NOMO-1 (cell line): ENCODE results near the gene SPNS2.

Experiments
- DNase-seq, 2 experiments: peaks; one replicate each; lab custom pipeline; 2025; ENCODE audit not compliant: unreplicated experiment in 2 of 2; lab: John Stamatoyannopoulos, UW

Gene SPNS2

DNA sequence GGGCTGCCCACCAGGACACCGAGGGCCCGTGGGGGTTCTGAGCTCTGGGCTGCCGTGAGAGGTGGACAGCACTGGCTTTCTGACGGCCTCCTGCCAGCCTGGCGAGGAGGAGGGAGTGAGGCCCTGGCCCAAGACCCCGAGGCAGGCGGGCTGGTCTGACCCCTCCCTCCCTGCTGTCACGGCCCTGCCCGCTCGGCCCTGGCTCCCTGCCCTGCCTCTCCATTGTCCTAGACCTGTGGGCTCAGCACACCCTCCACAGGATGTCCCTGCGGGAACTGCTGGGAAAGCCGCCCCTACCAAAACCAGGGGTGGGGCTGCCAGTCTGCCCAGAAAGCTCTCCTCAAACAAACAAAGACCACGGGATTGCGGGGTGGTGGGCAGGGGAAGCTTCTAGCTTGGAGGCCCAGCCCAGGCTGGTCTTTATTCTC, 20.7 kb downstream of the SPNS2 start:
- DNase-seq, result no peak

GRCh38 chr17:4520060-4520893, 21.6 kb downstream of the SPNS2 start:
- no peak for DNase-seq

GRCh38 chr17:4520894-4521600, 22.4 kb downstream of the SPNS2 start:
- DNase-seq, result no peak

GRCh38 chr17:4522661-4523060, 24.0 kb downstream of the SPNS2 start:
- DNase-seq, result no peak

DNA sequence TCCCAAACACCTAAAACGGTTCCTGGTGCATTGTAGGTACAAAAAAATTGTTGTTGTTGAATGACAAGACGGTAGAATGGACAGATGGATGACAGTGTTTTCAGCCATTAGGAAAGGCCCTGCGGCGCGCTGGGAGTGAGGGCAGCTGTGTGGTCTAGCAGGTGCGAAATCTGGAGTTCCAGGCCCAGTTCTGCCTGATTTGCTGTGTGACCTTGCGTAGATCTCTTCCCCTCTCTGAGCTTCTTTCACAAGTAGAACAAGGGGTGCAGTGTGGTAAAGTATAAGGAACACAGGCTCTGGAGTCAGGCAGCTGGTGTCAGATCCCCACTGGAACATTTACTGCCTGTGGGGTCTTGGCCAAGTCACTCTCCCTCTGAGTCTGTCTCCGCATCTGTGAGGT, 25.3 kb downstream of the SPNS2 start:
- DNase-seq, result no peak

DNA sequence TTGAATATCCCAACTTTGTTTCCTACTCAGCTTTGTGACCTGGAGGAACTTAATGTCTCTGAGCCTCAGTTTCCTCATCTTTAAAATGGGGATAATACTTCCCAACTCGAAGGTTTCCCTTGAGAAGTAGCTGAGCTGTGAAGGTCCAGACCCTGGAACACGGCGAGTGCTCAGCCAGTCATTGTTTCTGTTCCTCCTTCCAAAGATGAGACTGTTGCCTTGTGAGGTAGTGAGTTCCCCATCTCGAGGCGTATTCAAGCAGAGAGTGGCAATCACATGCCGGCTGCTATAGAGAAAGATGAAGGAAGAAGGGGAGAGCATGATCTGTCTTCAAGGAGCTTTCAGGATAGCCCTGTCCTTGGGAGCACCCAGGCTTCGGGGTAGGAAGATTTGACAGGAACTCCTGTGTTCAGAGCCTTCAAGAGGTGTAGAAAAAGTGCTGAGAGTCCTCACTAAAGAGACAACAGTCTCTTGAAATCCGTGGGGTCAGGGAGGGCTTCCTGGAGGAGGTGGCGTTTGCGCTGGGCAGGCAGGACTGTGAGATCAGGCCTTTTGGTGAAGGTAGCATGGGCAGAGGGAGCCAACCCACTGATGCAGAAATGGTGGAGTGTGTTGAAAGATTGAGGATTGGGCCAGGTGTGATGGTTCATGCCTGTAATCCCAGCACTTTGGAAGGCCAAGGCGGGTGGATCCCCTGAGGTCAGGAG, 27.2 kb downstream of the SPNS2 start:
- no peak for DNase-seq

- no peak for DNase-seq
Measured at GRCh38 chr17:4527134-4527533, 28.5 kb downstream of the SPNS2 start.

- peak; percentile 18 to 29 for DNase-seq
Measured at GRCh38 chr17:4527566-4528125, 29.0 kb downstream of the SPNS2 start.

DNA sequence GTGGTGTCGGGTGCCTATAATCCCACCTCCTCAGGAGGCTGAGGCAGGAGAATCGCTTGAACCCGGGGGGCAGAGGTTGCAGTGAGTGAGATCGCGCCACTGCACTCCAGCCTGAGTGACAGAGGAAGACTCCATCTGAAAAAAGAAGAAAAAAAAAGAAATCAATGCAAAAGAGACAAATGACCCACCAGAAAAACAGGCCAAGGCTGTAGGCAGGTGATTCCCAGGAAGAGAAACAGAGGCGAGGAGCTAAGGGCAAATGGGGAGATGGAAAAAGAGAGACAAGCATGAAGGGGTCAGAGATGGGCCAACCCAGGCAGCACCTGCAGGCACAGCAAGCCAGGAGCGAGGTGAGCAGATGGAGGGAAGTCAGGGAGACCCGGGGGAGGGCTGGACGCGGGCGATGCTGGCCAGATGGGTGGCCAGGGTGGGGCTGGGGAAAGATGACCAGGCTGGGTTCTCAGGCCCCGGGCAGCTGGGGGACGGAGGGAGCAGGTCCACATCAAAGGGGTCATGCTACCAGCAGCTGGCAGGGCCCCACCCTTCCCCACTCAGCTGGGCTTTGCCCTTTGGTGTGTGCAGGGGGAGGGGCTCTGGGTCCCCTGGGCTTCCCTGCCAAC, 31.0 kb downstream of the SPNS2 start:
- no peak for DNase-seq

- DNase-seq, result no peak
Measured at GRCh38 chr17:4530799-4531730, 32.4 kb downstream of the SPNS2 start.

GRCh38 chr17:4531988-4532736, 33.5 kb downstream of the SPNS2 start:
- DNase-seq, result no peak

- DNase-seq, result no peak
Measured at GRCh38 chr17:4532860-4533522, 34.3 kb downstream of the SPNS2 start.

DNA sequence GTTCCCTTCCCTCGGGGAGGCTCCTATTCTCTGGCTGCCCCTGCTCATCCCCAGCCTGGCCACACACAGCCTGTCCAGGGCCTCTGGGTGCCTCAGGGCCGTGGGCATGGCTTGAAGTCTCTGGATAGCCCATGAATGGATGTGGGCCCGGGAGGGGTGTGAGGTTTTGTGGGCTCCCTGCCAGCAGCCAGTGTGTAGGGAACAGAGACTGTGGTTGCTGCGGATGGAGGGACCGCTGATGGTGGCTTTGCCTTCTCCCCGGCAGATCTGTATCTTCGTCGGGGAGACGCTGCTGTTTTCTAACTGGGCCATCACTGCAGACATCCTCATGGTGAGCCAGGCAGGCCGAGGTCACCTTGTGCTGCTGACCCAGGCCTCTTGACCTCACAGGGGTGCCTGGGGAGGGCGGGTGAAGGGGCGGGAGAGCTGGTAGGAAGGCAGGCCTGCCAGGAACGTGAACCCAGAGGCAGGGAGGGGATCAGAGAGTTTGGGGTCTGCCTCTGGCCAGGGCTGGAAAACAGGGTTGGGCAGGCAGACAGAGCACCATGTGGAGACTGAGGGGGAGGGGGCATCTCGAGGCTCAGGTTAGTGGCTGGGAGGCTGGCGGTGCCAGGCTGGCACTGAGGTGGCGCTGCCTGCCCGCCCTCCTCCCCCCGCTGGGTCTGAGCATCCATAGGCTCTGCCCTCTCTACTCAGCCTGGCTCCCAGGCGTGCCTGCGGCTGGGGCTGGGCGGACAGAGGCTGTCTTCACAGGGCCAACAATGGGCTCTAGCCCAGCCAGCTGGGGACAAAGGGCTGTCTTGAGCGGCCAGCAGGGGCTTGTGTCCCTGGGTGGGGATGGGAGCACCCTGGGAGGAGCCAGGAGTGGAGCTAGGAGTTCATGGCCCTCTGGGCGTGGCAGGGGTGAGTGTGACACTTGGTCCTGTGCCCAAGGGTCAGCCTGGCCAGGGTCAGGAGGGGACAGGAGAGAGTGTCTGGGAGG, 35.1 kb downstream of the SPNS2 start:
- DNase-seq, result no peak

GRCh38 chr17:4534515-4534914, 35.8 kb downstream of the SPNS2 start:
- DNase-seq, result no peak

- no peak for DNase-seq
Measured at GRCh38 chr17:4534928-4535666, 36.4 kb downstream of the SPNS2 start.

DNA sequence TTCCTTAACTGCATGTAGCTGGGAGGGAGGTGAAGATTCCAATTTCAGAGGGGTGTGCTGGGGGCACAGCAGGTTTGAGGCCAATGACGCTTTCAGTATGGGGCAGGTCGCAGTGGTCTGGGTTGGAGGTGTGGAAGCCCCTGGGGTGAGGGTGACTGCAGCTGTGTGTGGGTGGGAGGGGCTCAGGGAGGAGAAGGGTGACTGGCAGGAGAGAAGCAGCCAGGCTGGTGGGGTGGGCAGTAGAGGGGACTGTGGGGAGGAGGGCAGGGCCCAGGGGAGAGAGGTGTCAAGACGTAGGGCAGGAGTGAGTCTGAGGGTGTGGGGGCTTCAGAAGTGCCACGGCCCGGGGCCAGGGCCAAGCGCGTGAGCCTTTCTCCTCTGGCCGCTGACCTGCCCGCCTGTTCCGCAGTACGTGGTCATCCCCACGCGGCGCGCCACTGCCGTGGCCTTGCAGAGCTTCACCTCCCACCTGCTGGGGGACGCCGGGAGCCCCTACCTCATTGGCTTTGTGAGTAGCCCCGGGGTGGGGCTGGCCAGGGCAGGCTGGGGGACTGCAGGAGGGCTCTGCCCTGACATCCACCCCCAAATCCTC, 37.1 kb downstream of the SPNS2 start:
- DNase-seq, result no peak
